GM18907 (cell line): ENCODE measurements around the gene GPR68.
A peak's percentile ranks its signal among the peaks of the same experiment; 100 is the strongest.
"Not testable (repeated sequence)": the region's sequence is repeated elsewhere in the genome, so short reads cannot be mapped to it uniquely, and the experiment has no call there.

ENCODE experiments used
- ATAC-seq: cut with Tn5 transposase; IDR thresholded peaks from one replicate; pipeline ENCODE4 v1.9.1; 2021; ENCODE audit warnings: mild to moderate bottlenecking, moderate library complexity; ENCODE audit not compliant: unreplicated experiment

Gene GPR68

DNA sequence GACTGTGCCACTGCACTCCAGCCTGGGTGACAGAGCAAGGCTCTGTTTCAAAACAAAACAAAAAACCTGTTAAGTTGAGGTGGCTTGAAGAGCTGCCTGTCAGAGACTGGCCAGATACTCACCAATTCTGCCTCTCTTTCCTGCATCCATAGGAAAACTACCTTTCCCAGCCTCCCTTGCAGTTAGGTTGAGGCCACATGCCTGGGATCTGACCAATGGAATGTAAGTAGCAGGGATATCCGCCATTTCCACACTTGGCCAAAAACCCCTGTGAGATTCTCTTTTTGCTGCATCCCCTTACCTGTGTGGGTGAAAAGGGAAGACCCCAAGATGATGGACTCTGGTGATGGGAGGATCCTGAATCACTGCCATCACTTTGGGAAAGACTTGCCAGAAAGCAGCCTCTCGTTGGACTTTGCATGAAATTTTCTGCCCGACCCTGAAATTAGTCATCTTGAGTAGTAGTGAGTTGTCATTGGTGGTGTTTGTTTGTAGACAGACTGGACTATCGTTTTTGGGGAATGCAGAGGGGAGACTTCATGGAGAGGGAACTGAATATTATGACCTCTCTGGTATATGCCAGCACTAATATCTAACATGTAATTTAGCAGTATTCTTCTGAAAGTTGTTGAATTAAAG lies 14.0 kb downstream of the GPR68 start:
- no peak for ATAC-seq

DNA sequence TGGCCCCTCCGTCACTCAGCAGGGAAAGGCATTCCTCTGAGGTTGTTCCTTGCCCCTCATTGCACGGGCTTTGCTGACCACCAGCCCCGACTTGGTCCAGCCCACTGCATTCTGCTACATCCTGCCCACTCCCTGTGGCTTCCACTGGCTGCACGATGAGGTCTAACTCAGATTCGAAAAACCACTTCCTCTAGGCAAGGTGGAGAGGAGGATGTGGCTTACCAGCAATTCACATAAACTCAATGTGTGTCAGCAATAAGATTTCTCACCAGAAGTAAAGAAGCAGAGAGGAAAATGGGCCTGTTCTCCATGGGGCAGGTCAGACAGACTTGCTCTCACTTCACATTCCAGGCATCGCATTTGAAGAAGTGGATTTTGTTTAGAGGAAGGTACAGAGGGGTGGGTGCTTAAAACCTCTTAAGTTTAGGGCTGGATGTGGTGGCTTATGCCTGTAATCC lies 14.7 kb downstream of the GPR68 start:
- peak; percentile 73 for ATAC-seq

DNA sequence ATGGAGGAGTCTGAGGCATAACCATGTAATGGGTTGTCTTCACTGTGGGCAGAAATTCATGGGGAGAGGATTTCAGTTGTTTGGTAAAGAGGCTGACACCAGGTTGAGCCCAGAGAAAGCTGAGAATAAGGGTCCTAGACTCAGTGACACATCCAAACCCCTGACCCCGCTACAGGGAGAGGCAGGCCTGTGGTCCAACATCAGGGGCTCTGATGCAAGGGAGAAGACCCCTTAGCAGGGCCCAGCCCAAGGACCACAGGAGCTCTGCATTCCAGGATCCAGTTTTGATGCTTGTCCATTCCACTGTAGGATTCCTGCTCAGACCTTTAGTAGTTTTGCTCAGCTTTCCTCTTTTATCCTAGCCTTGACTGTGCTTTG lies 15.5 kb downstream of the GPR68 start:
- ATAC-seq, result no peak

DNA sequence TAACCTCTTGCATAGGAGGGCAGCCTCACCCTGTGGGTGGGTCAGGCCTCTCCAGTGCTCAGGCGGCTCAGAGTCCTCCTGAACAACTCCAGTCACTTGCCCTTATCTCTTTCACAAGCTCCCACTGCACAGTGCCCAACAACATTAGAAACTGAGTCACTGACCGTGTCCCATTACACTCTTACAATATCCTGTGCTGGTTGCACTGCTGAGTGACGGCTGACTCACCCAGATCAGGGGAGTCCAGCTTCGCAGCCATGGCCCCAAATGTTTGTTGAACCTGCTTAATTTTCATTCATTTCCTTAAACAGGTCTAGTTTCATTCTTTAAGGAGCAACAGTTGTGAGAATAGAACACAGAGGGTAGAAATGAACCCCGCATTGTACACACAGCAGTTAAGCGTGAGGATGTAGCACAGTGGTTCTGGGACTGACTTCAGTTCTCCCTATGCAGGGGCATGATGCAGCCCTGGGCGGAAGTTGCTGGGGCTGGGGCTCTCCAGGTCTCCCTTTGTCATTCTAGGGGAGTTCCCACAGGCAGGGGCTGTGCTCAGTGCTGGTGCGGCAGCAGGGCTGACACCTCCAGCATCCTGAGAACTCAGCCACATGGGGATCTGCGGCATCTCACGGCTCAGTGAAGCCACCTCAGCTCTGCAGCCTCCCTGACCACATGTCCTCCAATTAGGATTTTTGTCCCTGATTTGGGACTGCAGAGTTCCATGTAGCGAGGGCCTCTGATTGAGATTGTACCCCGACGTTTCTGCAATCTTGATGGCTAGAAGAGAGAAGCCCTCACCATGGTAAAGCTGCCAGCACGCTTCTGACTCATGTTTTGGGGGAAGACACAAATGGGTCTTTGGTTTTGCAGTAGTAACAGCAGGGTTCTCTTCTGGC lies 16.1 kb downstream of the GPR68 start:
- ATAC-seq, result peak; percentile 89

DNA sequence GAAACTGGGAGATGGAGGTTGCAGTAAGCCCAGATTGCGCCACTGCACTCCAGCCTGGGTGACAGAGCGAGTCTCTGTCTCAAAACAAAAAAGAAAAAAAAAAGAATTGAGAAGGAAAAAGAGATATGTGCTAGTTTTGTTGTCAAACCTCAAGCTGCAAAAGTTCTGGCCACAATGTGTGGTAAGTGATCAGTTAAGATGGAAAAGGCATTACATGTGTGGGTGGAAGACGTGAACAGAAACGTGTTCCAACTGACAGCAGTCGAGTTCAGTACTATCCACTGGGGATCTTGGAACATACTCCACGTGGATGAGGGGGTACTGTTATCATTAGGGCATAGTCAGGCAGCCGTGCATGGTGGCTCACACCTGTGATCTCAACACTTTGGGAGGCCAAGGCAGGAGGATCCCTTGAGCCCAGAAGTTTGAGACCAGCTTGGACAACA lies 17.3 kb downstream of the GPR68 start:
- no peak for ATAC-seq

DNA sequence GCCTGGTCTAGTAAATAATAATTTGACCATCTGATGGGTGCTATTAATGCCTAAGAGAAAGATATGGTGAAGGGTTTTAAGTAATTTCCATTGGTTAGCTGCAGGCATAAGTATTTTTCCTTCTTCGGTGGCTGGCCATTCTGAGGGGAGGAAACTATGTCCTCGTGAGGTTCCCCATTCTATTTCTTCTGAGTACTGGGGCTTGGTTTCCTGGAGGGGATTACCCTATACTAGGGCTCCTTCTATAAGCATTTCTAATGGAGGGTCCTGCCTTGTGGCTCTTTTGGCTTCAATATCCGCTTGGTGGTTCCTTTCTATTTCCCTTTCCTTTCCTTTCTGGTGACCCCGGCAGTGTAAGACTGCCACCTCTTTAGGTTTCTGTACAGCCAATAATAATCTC lies 18.1 kb downstream of the GPR68 start:
- ATAC-seq, result not testable (repeated sequence)

DNA sequence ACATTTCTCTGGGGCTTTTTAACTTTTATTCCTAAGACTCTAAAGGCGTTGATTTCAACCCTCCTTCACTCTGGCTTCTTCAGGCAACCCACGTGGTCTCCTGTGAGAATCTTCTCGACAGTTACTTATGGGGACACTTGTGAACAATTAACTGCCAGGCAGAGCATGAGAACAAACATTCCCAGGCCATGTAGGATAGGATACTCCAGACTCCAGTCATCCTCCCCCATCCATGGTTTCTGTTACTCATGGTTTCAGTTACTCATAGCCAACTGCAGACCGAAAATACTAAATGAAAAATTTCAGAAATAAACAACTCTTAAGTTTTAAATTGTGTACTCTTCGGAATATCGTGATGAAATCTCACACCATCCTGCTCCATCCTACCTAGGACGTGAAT lies 19.5 kb downstream of the GPR68 start:
- no peak for ATAC-seq

DNA sequence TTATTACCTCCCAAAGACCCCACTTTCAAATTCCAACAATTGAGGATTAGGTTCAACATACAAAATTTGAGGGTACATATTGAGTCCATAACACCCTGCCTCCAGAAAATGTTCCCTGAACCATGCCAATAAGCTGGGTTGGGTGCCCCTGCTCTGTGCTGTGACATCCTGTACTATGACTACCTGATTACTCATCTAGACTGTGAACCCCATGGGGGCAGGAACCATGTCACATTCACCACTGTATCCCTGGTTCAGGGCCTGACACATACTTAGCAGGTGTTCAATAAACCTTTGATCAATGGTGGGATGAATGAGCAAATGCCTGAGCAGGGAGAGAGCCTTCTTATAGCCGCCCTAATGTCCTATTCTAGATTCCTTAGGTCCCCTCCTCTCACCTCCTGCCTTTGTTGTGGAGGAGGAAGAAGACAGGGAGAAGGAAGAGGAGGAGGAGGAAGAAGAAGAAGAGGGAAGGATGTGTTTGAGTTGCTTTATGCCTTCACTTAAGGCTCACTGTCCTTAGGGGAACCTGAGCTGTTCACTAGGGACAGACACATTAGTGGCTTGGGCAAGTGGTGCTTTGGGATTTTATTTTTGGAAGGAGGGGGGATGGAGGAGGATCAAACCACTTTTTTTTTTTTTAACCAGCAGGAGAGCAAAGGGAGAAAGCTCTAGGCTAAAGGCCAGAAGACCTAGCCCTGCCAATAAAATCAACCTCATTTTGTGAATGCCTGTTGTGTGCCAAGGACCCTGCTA lies 21.3 kb downstream of the GPR68 start:
- ATAC-seq, result no peak

DNA sequence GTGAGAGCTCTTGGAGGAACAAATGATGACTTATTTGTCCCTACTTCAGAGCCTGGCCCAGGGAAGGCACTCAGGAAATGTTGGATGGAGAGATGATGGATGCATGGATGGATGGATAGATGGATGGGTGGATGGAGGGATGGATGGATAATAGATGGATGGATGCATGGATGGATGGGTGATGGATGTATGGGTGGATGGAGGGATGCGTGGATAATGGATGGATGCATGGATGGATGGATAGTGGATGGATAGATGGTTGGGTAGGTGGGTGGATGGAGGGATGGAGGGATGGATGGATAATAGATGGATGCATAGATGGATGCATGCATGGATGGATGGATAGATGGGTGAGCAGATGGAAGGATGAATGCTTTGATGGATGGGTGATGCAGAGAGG lies 23.2 kb downstream of the GPR68 start:
- ATAC-seq, result no peak

DNA sequence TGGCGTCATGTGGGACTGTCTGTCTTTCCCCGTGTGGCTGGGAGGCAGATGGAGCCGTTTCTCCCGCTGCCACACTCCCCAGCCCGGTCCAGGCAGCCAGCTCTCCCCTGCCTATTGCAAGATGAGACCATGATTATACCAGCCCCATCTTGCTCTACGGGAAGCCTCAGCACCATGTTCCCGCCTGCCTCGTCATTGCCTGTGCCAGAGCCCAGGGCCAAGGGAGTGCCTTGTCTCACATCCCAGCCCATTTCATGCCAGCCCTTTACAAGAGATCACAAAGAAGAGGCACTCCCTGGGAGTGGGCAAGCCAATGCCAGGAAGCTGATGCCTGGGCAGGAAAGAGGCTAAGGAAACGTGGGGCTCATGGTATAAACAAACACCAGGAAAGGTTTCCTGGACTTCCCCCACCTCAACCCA lies 23.9 kb downstream of the GPR68 start:
- ATAC-seq, result no peak

DNA sequence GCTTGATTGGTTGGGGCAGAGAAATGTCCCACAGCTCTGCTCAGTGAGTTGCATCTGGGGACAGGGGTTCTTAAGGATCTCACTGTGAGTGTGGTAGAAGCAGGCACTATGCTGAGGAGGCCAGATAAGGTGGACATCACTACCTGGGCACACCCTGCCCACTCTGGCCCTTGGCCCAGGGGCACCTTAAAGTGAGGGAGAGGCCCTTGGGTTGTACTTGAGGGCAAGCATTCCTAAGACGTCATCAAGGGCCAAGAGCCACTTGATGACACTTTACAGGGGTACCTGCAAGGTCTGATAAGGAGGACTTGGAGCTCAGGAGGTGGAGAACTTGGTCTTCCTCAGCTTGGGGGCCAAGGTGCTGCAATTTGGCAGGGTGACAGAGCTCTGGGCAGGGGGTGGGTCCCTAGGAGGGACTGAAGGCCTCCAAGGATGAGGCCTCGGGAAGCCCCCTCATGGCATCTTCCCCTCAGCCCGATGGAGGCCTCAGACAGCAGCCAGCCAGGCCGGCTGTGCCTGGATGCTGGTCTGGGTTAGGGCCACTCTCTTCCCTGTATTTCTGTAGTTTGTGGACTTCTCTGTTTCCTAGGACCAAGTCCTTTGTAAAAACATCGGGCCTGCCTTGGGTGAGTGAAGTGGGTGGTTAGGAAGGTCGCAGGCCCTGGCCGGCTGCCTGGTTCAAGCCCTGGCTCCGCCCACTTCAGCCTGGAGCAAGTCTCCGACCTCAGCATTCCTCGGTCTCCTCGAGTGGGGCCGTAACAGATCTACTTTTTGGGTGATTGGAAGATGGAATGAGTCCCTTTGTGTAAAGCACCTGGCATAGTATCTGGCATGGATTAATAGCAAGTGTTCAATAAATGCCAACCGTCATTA lies 24.8 kb downstream of the GPR68 start:
- no peak for ATAC-seq

DNA sequence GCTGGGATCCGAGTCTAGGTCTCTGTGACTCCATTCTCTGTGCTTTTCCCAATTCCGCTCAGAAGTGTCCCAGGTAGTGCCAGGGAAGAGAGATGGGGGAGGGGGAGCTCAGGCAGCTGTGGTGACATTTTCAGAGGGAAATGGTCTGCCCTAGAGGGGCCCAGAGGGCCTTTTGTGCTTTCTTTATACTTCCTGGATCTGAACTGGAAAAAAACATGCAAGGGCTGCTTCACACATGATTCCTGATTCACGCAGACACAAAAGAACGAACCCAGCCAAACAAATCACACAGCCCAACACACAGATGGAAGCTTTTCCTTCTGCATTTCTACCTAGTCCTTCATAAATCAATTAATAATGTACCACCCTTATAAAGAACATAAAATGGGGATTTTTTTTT lies 26.5 kb downstream of the GPR68 start:
- ATAC-seq, result no peak

DNA sequence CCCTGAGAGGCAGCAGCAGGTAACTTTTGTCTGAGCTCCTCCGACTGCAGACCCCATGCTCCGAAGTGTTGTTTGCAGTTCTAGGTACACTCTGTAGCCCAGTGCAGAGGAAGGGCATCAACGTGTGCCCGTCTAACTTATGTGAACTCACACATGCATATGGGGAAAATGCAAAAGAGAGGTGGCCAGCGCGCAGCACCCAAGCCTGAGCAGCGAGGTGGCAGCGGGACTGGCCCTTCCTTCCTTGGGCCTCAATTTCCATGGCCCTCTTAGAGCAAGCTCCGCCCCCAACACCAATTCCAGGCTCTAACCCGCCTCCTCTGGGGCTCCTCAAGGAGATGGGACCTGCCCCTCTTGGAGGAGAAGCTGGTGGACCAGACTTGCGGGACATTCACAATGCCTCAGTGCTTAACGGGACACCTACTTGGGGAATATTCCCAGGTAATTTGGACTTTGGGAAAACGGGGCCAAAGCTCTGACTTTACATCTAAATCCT lies 27.7 kb downstream of the GPR68 start:
- ATAC-seq, result no peak

DNA sequence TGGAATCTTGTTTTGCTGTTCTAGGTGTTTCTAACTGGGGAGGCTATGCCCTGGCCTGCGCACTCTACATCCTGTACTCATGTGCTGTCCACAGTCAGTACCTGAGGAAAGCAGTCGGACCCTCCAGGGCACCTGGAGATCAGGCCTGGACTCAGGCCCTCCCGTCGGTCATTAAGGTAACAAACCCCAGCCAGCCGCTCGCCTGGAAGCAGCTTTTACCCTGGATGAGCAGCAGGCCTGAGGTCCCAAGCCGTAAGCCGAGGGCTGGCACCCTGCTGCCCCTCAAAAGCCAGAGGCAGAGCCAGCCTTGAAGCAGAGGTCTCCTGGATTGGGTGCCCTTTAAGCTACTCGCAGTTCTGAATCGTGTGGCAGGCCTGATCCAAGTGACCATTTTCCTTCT lies 29.1 kb downstream of the GPR68 start:
- no peak for ATAC-seq

DNA sequence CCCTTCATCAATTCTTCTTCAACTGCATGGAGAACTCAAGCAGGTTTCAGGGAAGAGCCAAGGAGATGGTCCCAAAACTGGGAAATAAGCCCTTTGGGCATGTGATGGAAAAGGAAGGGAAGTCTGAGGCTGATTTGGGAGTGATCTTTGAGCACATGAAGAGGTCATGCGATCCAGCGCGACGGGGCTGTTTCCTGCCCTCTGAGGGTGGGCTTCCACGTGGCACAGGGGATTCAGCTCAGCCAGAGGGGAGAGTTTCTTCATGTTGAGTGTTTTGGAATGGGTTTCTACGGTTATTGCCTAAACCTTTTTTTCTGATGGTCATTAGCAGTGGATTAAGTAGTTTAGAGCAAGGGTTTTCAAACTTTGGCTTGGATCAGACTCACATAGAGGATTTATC lies 30.2 kb downstream of the GPR68 start:
- ATAC-seq, result no peak

DNA sequence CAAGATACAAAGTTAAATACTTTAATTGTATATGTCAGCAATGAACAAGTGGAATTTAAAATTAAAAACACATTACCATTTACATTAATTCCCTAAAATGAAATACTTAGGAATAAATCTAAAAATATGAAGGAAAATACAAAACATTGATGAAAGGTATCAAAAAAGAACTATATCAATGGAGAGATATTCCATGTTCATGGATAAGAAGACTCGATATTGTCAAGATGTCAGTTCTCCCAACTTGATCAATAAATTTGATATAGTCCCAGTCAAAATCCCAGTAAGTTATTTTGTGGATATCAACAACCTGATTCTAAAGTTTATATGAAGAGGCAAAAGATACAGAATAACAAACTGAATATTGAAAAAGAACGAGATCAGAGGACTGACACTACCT lies 33.5 kb downstream of the GPR68 start:
- ATAC-seq, result no peak

DNA sequence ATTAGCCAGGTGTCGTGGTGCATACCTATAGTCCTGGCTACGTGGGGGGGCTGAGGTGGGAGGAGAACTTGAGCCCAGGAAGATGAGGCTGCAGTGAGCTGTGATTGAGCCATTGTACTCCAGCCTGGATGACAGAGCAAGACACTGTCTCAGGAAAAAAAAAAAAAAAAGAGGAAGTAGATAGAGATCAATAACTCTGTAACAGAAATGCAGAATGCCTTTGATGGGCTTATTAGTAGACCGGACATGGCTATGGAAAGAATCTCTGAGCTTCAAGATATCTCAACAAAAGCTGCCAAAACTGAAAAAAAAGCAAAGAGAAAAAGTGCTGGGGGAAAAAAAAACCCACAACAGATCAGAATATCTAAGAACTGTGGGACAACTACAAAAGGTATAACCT lies 37.5 kb downstream of the GPR68 start:
- no peak for ATAC-seq

DNA sequence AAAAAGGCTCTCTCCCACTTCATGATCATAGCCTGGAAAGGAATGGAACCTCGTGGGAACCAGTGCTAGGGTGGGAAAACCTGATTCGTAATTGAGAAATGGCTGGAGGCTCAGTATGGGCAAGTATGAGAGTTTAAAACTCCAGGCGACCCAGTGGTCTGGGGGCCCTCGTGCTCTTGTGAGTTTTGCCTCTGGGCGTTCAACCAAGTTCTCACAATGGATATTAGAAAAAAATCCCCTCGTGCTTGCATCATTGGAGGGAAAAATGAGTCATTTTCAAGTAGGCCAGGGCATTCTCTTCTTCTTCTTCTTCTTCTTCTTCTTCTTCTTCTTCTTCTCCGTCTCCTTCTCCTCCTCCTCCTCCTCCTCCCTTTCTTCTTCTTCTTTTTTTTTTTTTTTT lies 39.0 kb downstream of the GPR68 start:
- no peak for ATAC-seq

DNA sequence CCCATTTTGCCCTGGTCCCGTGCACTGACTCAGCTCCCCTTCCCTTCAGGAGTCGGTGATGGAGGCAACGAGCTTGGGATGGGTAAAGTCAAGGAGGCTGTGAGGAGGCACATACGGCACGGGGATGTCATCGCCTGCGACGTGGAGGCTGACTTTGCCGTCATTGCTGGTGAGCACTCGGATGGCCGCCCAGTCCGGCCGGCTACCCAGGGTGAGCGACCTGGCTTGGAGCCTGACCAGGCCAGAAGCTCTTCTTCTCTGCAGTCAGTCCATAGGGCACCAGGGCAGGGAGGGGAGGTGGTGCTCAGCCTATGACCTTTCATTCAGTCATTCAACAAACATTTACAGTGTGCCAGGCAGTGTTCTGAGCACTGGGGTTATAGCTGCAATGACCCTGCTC lies 39.8 kb downstream of the GPR68 start:
- ATAC-seq, result no peak

DNA sequence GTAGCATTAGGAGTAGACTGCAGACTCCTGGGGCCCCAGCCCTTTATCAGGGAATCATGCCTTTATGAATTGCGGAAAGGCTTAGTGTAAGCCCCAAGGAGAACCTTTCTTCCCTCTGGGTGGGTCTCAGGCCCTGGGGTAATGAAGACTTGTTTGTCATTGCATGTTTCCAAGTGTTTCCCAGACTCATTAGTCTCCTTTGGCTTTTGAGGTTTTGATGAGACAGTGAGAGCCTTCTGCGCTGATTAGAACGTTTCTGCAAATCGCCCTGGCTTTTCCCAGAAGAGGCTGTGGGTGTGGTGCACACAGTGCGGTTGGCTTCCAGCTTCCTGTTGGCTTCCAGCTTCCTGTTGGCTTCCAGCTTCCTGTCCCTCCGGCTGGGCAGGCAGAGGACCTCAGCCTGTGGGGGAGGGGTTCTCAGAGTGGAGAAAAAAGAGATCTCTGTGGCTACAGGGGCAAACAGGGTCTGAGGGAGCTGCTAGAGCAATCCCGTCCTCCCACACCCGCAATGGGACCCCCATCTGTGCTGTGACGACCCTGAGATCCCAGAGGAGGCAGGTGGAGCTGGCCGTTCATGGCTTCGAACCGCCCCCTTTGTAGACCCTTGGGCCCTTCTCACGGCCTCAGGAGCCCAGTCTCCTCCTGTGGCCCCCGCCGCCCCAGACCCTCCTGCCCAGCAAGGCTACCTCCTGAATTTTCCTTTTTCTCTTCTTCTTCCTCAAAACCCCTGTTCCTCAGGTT lies 42.1 kb downstream of the GPR68 start:
- ATAC-seq, result no peak
